Smooth muscle cell of bladder (primary cell): ENCODE data around the gene TMEM143. TPM values are rescaled to one million over a fixed set of nuclear protein-coding genes. Genes with fewer than 3 reads are reported as not detected.

Experiments
- total RNA-seq: library from RNA; depleted of rRNA; stranded (reverse); fragments of >200 nt; gene quantifications from 2 replicates; pipeline ENCODE4 v1.2.3, GENCODE V29; 2014

Gene TMEM143
- 2.8 and 3.5 TPM in 2 replicates for total RNA-seq

GRCh38 chr19:48363810-48364597 is at the start of gene TMEM143, which contains the start of gene SYNGR4:
Gene TMEM143, minus strand, starts transcription at chr19:48363940. Its CDS starts 20 bp downstream, at chr19:48363920.
Gene SYNGR4, plus strand, starts transcription at chr19:48364367. Its CDS starts 1,476 bp downstream, at chr19:48365843.

GRCh38 chr19:48393559-48394330 is 30.0 kb upstream of the TMEM143 start, which contains the start of gene GRIN2D:
Gene GRIN2D, plus strand, starts transcription at chr19:48393668. Its CDS starts 4,725 bp downstream, at chr19:48398393.

GRCh38 chr19:48391100-48392005 is 27.6 kb upstream of the TMEM143 start, which contains the start of gene KDELR1:
Gene KDELR1, minus strand, starts transcription at chr19:48391551. Its CDS starts 193 bp downstream, at chr19:48391358.

GRCh38 chr19:48325265-48325910 is 38.4 kb downstream of the TMEM143 start, which contains the start of gene EMP3:
Gene EMP3, plus strand, starts transcription at chr19:48325552. Its CDS starts 1,293 bp downstream, at chr19:48326845.

Other genes starting within 250 kb of the TMEM143 start
- 5.4 and 6.8 TPM in 2 replicates for gene LIG1, start 193.6 kb downstream of the TMEM143 start, total RNA-seq
- gene ZSWIM9, start 193.3 kb downstream of the TMEM143 start, total RNA-seq: 1.00 and 1.4 TPM in 2 replicates
- 10.0 and 10.5 TPM in 2 replicates for gene CARD8, start 108.0 kb downstream of the TMEM143 start, total RNA-seq
- 0.14 TPM in 1 of 2 replicates, not detected in the other for gene ZNF114, start 93.9 kb downstream of the TMEM143 start, total RNA-seq
- gene EMP3, start 38.4 kb downstream of the TMEM143 start, total RNA-seq: 130 and 140 TPM in 2 replicates
- not detected in 2 replicates for gene SYNGR4, start 427 bp upstream of the TMEM143 start, total RNA-seq
- 54.3 and 70.8 TPM in 2 replicates for gene KDELR1, start 27.6 kb upstream of the TMEM143 start, total RNA-seq
- 0.18 and 0.28 TPM in 2 replicates for gene GRIN2D, start 29.7 kb upstream of the TMEM143 start, total RNA-seq
- gene GRWD1, start 82.0 kb upstream of the TMEM143 start, total RNA-seq: 11.0 and 19.2 TPM in 2 replicates
- 0.28 and 0.46 TPM in 2 replicates for gene KCNJ14, start 91.6 kb upstream of the TMEM143 start, total RNA-seq
- 23.8 and 29.7 TPM in 2 replicates for gene CYTH2, start 105.4 kb upstream of the TMEM143 start, total RNA-seq
- 0.09 and 0.14 TPM in 2 replicates for gene LMTK3, start 147.9 kb upstream of the TMEM143 start, total RNA-seq
- 0.09 and 0.28 TPM in 2 replicates for gene SULT2B1, start 188.2 kb upstream of the TMEM143 start, total RNA-seq
- gene SPACA4, start 242.8 kb upstream of the TMEM143 start, total RNA-seq: 0.14 TPM in 1 of 2 replicates, not detected in the other